Prostate gland (tissue), 2 donors: Measurements from ENCODE around the gene SOX5.

Source experiments
- POLR2A ChIP-seq: fragments of 450-650 bp; IDR thresholded peaks from one replicate; pipeline ENCODE4 v1.6.1; 2016; ENCODE audit warnings: antibody characterized with exemption, mild to moderate bottlenecking
- TF ChIP-seq, protein P1 (sequence below), 4 experiments: fragments of 200-600 bp in 2 of 4; fragments of 450-650 bp in 2 of 4; sonication (generic) in 2 of 4; IDR thresholded peaks; 1 replicate in 3 of 4; 2 replicates in 1 of 4; pipeline ENCODE4 v1.5.1; 2016 to 2019; ENCODE audit warnings: antibody characterized with exemption in 4 of 4, mild to moderate bottlenecking in 2 of 4, moderate library complexity in 2 of 4

GRCh38 chr12:23771240-23771949 lies 178.1 kb downstream of the SOX5 start:
- no peak for TF ChIP-seq POLR2A
- TF ChIP-seq, protein P1, sequence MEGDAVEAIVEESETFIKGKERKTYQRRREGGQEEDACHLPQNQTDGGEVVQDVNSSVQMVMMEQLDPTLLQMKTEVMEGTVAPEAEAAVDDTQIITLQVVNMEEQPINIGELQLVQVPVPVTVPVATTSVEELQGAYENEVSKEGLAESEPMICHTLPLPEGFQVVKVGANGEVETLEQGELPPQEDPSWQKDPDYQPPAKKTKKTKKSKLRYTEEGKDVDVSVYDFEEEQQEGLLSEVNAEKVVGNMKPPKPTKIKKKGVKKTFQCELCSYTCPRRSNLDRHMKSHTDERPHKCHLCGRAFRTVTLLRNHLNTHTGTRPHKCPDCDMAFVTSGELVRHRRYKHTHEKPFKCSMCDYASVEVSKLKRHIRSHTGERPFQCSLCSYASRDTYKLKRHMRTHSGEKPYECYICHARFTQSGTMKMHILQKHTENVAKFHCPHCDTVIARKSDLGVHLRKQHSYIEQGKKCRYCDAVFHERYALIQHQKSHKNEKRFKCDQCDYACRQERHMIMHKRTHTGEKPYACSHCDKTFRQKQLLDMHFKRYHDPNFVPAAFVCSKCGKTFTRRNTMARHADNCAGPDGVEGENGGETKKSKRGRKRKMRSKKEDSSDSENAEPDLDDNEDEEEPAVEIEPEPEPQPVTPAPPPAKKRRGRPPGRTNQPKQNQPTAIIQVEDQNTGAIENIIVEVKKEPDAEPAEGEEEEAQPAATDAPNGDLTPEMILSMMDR (IDR thresholded peaks at IDR 0.05) = no peak
